T follicular helper cell (primary cell): ENCODE results near the gene PSMB7.

Experiments
- DNase-seq: peaks from one replicate; pipeline ENCODE4 v3.0.0-alpha.2; 2020; ENCODE audit warnings: low read depth

PSMB7 gene

DNA sequence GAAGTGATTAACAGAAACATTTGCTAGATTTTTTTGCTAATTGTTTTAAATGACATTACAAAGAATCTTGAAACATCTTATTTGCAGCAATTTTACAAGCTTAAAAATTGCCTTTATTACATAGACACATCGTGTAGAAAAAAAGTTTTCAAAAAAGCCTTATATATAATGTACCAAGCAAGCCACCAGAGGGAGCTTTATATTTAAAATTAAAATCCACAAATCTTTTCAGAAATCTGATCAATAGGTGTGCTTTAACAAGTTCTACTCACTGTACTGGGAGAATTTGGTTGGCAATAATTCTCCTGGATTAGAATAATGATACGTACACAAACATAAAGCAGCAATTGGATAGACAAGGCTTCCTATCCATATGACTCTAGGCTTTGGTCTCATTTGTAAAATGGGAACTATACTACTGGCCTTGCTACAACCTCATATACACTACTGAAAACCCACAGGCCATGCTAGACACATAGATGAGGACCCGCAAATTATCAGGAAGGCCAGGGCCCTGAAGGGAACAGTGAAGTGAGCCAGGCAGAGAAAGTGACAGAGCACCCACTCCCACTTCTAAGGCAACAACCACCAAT is 4.8 kb downstream of the PSMB7 start:
- no peak for DNase-seq

DNA sequence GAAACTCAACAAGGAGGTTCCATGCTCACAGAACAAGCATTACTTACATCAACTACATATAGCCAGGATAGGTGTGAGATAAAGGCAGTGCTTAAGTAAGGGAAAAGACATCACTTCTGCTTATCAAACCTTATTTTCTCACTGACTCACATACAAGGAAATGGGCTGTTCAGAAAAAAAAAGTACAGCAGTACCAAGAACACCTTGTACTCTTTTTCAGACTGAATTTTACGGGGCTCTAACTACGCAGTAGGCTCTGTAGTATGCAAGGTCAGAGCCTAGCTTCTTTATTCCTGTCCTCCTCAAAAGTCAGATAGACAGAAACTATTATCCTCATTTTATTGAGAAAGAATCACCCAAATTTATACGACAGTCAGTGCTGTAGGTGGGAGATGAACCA is 5.8 kb downstream of the PSMB7 start:
- DNase-seq = no peak

DNA sequence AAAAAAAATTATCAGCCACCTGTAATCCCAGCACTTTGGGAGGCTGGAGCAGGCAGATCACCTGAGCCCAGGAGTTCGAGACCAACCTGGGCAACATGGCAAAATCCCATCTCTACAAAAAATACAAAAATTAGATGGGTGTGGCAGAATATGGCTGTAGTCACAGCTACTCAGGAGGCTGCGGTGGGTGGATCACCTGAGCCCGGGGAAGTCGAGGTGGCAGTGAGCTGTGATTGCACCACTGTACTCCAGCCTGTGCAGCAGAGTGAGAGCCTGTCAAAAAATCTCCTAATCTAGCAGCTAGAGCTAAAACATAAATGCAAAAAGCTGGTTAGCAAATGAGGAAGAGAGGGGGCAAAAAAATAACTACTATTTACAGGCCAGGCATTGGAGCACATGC is 12.0 kb downstream of the PSMB7 start:
- no peak for DNase-seq

DNA sequence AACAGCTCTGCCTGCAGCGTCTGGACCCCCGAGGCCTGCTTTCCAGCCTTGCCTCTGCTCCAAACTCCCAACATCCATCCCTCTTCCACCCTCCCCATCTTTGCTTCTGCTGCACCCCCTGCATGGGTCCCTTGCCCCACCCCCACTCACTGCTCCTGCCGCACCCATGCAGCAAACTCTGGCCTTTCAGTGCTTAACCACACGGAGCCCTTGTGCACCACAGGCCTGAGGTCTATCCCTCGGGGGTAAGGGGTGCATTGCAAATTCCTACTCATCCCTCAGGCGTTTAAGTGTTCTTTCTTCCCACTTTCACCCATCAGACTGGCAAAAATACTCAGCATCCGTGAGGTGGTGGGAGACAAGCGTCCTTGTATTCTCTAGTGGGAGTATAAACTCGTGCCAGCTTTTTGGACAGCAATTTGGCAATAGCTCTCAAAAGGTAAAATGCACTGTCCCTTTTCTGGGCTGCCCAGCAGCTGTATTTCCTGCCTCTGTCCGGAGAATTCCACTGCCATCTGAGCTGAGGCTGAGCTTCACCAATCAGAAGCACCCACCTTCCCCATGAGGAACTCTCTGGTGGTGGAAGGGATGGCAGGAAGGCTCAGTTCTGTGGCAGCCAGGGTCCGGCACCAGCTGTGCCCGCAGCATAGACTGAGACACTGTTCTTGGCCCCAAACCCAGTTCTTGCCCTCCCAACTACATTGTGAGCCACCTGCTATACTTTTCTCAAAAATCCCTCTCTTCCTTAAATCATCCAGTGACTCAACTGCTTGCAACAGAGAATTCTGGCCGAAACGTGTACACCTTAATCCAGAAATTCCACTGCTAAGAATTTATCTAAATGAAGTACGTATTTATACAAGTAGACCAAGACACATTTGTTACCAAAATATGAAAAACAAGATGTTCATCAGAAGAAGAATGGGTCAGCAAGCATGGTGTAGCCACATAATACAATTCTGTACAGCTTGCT is 15.0 kb downstream of the PSMB7 start:
- no peak for DNase-seq

DNA sequence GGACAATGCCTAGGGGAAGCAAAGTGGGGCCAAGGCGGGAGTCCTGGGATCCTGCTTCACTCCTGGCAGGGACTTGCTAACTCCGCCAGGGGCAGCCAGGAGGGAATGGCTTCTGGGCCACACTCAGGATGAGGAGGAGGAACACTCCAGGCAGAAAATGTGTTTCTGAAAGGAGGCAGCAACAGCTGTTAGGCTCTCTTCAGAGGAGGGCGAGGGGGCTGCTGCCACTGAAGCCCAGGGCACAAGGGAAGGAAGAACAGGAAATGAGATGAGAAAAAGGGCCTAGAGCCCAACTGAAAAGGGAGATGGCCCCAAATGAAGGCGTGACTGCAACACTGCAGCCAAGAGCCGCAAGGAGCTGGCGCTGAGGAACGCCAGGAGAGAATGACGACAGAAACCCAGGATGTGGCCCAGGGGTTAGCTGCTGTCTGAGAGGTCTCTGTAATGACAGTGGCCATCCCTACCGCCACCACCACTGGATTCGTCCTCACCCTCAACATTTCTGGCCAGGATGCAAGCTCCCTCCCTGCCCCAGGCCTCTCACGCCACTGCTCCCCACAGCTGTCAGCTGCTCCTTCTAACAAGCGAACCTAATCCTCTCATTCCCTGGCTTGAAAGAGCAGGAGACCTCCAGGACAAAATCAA is 15.8 kb downstream of the PSMB7 start:
- DNase-seq = no peak

DNA sequence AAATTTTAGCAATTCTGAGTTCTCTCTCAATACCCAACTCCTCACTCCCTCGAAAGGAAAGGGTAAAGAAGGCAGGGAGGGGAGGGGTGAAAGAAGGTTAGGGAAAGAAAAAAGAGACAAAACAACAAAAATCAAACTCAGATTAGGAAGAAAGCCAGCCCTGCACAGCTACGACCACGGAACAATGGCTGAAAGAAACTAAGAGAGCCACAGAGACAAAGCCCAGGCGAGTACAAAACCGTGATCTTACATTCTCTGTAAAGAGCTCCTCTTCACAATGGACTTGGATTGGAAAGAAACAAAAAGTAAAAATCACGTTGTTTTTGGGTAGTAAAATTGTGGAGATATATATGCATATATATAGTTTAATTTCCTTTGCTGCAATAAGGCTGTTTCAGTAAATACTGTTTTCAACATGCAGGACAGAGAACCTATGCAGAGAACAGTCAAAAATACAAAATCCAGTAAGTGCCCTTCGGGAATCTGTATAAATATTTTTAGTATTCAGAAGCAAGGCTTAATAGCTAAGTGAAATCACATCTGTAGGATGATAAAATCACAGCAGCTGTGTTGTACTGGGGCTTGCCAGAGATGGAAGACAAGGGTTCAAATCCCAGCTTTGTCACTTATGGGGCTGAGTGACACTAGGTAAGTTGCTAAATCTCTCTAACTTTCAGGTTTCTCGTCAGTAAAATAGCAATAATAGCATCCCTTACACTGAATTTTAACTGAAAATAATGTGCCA is 16.9 kb downstream of the PSMB7 start:
- no peak for DNase-seq

DNA sequence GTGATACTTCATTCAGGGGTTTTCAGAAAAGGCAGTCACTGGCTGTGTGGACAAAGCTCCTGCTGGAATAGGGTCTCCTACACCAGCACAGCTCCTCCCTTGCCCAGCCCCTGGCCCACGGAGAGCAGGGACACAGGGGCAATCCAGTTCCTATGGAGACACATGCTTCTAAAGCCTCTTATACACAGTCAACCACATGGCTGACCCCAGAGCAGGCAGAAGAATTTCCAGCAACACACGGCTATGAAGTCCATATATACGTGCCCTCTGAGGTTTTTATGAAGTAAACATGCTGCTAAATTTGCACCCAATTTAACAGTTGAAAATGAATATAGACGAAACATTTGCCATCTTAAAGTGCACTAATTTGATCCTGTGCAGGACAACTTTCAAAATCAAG is 19.4 kb downstream of the PSMB7 start:
- no peak for DNase-seq

DNA sequence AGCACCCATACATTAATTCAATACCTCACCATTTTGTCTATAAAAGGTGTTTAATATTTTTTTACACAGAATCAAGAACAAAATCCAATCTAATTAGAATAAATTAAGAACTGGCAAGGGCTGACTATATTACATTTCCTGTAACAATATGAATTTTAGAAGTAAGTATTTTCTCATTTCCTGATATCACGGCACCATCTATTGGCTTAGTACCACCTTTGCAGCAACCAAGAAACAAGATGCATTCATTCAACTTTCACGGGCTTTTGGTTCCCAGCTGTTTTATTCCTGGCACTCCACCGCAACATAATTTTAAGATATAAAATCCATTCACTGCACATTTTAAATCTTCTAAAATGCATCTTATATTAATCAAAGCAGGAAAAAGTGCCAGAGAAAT is 20.6 kb downstream of the PSMB7 start:
- no peak for DNase-seq

DNA sequence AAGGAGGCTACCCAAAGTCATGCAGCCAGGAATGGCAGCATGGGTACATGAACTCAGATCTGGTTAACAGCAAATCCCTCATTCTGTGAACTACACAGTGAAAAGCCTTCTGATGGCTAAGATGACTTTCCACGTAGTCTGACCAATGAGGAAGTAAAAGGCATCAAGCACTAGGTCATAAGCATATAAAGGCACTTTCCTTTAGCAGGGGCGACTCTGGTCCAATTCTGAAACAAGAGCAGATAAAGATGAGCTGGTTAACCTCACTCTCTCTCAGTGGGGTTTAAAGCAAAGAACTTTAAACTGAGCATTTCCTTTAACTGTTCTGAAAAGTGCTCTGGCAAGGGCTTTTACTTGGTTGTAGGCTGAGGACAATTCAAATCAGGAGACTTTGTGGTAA is 21.1 kb downstream of the PSMB7 start:
- no peak for DNase-seq

DNA sequence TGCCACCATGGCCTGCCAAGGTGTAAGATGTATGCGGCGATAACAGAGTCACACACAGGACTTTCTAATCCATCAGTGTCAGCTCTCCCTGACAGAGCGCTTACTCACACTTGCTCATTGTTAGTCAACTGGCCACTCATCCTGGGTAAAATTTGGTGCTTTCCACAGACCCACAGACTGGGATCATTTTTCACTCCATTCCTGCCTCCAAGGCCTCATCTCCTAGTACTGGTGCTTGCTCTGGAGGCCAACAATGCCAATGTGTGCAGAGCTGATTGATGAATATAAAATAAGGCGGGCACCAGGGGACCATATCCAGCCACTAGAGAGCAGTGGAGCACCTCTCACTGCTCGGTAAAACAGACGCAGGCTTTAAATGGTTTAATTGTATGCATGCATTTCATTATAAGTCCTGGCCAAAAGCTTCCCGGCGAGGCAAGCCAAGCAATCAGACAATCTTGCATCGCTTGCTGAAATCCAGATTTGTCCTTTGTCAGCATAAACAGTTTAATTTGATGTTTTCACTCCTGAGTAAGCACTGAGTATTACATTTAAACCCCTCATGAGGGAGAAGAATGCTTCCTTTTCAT is 22.3 kb downstream of the PSMB7 start:
- no peak for DNase-seq

DNA sequence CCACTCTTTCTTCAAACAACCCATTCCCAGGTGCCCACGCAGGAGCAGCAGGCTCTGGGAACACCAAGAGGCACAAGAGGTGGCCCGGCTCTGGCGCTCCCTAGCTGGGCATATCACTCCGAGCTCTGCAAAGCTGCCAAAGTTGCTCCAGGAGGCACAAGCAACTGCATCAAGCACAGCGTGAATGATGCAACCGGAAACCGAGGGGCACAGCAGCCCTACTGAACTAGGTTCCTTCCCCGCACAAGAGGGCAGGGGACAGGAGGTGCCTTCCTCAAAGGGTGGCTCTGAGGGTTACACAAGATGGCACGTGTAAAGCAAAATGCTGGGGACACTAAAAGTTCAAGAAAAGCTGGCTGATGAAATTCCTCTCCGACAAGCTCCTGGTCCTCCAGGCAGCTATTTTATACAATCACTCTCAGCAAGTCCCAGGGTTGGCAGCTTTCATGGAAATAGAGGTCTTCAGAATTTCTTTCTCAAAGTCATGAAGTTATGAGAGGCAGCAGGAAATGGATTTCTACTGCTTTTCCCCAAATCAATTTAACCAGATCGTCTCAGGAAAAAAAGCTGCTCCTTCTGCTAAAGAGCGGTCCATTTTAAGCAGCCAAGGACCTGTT is 22.9 kb downstream of the PSMB7 start:
- DNase-seq = no peak

DNA sequence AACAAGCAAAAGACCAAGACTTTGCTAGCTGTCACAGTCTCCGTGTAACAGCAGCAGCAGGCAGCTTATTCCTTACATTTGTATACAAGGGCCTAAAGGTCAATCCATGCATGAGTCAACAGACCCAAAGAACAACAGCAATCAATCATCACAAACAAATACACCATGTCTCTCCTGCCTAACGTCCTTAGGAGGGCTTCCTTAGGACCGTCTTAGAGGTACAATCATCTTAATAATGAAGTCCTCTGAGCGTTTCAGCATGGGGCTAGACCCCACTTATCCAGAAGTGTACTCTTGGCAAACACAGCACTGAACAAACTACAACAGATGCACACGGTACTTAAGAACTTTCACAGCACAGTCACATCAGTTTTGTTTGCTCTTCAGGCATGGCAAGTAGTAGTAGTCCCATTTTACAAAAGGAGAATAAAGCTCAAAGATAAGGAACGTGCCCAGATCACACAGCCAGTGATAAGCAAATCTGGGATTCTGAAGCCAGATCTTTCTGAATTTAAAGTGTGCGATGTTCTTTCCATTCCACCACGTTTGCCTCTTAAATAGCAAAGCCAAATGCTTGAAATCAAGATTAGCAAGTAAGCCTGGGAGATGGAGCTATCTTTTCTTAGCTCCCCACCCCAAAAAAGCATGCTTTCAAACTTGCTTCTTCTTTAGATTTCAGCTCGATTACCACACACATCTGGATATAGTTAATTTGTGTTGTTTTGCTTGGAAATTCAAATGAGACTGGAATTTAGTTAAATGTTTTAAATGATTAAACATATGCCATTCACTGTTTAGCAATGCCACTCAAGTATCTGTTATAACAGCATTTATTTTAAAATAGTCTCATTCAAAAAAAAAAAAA is 24.2 kb downstream of the PSMB7 start:
- DNase-seq = no peak

DNA sequence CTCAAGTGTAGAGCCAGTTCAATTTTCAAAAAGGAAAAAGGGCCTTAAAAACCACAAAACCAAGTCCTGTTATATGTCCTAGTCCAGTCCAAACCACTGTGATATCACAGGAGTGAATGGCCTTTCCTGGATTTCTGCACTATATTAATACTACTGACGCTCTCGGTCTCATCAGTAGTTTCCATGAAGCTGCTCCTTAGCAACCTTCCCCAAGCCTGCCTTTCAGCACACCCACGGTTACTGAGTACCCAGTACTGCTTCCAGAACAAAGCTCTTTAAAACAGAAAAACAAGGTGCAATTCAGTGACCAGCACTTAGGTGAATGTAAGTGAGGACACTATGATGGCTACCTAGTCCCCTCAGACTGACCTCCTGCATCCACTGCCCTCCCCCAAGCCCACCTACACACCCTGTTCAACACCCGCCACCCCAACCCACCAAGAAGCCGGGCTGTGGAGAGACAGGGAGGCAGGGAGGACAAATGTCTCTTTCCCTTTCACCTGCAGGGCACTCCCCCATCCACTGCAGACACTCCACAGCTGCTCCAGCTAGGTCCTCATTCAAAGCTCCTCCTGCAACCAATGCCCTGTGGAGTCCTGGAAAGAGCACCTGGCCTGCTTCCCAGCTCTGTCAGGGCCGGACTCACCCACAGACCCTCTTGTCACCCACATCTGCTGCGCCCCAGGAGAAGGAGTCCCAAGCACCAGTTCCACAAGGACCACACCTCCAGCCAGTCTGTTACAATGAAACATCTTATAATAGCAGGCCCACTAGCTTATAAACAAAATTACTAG is 25.9 kb downstream of the PSMB7 start:
- no peak for DNase-seq

DNA sequence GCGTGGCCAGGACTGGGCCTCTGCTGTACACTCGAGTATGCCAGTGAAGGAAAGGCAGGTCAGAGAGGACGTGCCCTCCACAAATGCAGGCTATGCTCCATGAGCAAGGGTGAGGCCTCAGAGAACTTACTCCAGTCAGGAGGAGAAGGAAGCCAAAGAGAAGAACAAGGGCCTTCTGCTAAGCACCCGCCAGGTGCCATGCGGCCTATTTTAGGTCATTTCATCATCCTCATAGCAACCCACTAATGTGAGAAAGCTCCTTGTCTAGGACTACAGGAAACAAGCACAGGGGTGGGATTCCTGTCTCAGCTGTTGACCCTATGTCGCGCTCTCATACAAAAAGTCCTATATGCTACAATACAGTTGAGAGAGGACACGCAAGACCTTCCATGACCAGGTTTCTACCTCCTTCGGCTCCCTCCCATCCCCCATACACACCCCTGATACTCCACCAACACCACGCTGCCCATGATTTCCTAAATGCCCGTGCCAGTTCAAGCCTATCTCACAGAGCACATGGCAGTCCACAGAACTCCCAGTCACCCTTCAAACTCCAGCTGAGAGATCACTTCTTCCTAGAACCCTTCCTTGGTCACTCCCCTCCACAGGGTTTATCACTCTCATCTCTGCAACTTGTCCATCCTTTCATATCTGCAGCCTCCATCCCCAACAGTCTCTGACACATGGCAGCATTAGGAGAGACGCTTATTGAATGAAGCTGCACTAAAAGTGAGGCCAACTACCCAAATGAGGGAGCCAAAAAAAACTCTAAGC is 26.8 kb downstream of the PSMB7 start:
- no peak for DNase-seq

DNA sequence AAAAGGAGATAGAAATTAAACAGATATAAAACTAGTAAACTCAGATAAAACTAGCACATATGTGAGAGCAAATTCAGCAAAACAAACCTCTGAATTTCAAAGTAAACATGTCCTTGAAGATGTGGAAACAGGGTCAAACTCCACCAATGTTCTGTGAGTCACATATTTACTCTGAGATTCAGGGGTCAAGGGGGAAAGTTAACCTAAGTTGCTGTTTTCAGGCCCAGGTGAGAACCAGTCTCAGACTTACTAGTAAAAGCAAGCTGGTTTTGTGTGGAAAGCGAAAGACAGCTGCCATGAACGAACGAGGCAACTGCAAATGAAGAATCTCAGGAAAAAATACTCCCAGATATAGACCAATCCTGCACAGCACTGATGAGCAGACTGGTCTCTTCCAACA is 29.0 kb downstream of the PSMB7 start:
- DNase-seq = no peak

DNA sequence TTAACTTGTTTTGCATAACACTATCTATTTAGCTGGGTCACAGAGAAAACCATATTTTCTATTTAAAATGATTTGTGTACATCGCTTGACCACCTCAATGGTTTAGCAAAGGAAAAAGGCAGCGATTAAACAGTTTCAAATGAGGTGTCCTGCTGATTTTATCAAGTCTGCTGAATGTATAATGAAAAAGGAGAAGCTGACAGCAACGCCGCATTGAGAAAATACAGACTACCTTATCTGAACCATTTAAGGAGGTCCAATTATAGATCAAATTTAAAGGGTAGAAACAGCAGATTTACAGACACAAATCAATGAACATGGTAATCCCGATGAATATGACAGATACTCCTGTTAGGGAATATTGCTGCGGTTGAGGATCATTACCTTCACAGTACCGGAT is 29.6 kb downstream of the PSMB7 start:
- DNase-seq = no peak

DNA sequence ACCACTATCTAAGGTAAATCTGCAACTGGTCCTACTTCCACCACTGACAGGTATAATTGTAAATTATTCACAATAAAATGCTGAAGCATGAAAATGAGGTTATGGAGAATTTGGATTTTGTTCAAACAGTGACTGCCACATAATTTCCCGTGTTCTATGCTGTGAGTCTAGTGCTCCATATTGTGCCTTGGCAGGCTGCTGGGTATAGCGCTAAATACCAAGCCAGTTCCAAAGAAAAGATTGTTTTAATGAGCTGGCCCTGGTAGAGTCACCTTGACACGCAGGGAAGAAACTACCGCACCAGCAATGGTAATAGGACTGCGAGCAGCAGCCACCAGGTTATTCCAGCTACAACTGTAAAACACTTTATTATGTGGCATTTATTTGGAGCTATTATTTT is 30.4 kb downstream of the PSMB7 start:
- DNase-seq = no peak

DNA sequence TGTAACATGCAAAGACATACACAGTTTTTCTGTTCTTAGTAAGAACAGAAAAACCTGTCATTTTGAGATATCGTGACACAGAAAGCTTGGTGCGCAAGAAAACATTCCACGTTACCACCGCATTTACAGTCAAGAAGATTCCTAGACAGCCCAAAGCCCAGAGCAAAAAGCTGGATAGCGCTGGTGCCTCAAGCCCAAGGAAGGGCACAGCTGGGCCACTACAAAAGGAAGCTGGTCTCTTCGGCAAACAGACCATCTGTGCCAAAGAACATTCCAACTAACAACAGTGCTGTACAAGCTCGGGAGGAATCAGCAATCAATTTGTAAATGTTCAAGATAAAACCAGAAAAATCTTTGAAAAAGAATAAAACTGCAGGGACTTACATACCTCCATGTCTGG is 31.0 kb downstream of the PSMB7 start:
- no peak for DNase-seq
